Measurements from ENCODE around the gene GLT8D2.

DNA sequence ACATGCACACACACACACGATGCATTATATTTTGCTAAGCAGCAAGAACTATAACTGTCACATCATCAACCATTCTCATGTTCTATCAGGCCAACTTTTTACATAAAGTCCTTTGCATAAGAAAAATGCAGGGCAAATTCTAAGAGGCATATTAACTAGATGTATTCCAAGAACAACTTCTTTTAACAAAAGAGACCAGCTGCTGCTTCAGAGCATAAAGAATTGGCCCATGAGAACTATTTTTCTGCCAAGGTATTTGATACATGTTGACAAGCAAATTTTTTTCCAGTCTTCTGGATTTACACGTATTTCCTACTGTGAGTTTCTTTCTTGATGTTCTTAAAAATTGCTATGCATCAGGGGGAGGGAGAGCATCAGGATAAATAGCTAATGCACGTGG is 27.2 kb downstream of the GLT8D2 start:
- TF ChIP-seq, protein P1, sequence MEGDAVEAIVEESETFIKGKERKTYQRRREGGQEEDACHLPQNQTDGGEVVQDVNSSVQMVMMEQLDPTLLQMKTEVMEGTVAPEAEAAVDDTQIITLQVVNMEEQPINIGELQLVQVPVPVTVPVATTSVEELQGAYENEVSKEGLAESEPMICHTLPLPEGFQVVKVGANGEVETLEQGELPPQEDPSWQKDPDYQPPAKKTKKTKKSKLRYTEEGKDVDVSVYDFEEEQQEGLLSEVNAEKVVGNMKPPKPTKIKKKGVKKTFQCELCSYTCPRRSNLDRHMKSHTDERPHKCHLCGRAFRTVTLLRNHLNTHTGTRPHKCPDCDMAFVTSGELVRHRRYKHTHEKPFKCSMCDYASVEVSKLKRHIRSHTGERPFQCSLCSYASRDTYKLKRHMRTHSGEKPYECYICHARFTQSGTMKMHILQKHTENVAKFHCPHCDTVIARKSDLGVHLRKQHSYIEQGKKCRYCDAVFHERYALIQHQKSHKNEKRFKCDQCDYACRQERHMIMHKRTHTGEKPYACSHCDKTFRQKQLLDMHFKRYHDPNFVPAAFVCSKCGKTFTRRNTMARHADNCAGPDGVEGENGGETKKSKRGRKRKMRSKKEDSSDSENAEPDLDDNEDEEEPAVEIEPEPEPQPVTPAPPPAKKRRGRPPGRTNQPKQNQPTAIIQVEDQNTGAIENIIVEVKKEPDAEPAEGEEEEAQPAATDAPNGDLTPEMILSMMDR (conservative IDR thresholded peaks at IDR 0.05 in 1 of 2, IDR thresholded peaks at IDR 0.05 in 1 of 2; ENCODE audit: low read depth in 1 of 2, low read length in 2 of 2), result no peak
- TF ChIP-seq EZH2 (IDR thresholded peaks at IDR 0.05; ENCODE audit: low read length, missing control alignments), result no peak

Measured in fibroblast of lung (primary cell).